ENCODE data around the gene PRND. TPM values are rescaled to one million over a fixed set of nuclear protein-coding genes. Genes with fewer than 3 reads are reported as not detected.
A peak's percentile ranks its signal among the peaks of the same experiment; 100 is the strongest.

Gene PRND
- total and polyA plus RNA-seq, 3 experiments from 2014 or later, result 0.05 TPM; not detected in 2

- peaks cover 9% of the 10 kb centered on the region for H3K9me3 ChIP-seq (ENCODE audit: low read length)
- no peak overlapping the region for H3K27ac ChIP-seq (ENCODE audit: low read depth, low read length)
- Mint-ChIP-seq H3K4me1 (no peaks in the 10 kb centered on the region), H3K36me3 (peaks cover 6 to 33% (median 8%) of the 10 kb centered on the region in 3 donors), H3K27ac (no peak overlapping the region), H3K27me3 (peaks cover 0 to 4% of the 10 kb centered on the region in 2 donors), H3K4me3 (no peak overlapping the region), H3K9me3 (peaks cover 22 to 26% (median 24%) of the 10 kb centered on the region in 5 donors)
- H3K36me3 ChIP-seq (ENCODE audit: insufficient read depth, low read length), result no peaks in the 10 kb centered on the region
- H3K4me1 ChIP-seq (ENCODE audit: insufficient read depth, low read length), result no peaks in the 10 kb centered on the region
- H3K4me3 ChIP-seq (ENCODE audit: low read length), result no peak overlapping the region
- ChIA-PET POLR2A (no interaction called here), CTCF (no interaction called here)
- no peaks in the 10 kb centered on the region for H3K27me3 ChIP-seq (ENCODE audit: insufficient read depth, low read length, poor library complexity, severe bottlenecking)
- DNase-seq, result no peak
These were observed 52.5 kb downstream of the PRND start for GRCh38 chr20:4774207-4774606.

DNA sequence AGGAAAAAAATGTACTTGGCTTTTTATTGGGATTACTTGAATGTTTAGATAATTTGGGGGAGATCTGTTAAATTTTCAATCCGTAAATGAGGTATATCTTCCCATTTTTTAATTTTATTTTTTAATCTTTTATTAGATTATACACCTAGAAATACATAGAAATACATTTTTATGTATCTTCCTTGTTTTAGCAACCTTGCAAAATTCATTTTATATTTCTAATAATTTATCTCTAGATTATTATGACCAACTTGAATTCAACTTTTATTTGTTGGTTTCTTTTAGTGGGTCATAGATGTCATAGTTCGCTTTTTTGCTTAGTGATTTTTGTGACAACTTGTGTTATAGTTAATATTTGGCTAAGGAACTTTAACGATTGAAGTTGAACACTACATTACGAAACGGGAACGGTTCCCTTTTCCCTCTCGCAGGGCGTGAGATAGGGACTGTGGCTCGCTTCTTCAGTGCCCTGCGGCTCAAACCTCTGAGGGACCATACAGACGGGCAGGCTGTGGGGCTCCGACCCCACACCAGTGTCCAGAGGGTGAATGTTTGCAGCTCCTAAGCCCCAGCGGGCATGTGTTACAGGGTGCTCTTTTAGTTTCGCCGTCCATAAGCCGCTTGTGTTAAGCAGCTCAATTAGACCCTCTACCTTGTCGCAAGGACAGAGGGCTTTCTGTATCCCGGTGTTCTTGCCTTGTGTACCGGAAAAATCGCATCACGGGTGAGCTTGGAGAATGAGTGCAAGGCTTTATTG is 53.8 kb downstream of the PRND start:
- Histone ChIP-seq H3K27me3 (ENCODE audit: insufficient read depth, low read length, poor library complexity, severe bottlenecking) (no peaks in the 10 kb centered on the region), H3K4me1 (ENCODE audit: insufficient read depth, low read length) (no peaks in the 10 kb centered on the region), H3K4me3 (ENCODE audit: low read length) (no peak overlapping the region), H3K27ac (ENCODE audit: low read depth, low read length) (no peak overlapping the region), H3K9me3 (ENCODE audit: low read length) (peaks cover 9% of the 10 kb centered on the region), H3K36me3 (ENCODE audit: insufficient read depth, low read length) (no peaks in the 10 kb centered on the region)
- ChIA-PET POLR2A (no interaction called here), CTCF (no interaction called here)
- no peak for DNase-seq
- Mint-ChIP-seq H3K4me3 (no peak overlapping the region), H3K4me1 (peaks cover 0 to 3% (median 2%) of the 10 kb centered on the region in 3 donors), H3K27ac (peak overlapping the region in 1 of 8 donors; percentile 38), H3K9me3 (peaks cover 20 to 23% (median 22%) of the 10 kb centered on the region in 5 donors), H3K36me3 (peaks cover 6 to 24% (median 6%) of the 10 kb centered on the region in 3 donors), H3K27me3 (peaks cover 0 to 4% of the 10 kb centered on the region in 2 donors)

- Mint-ChIP-seq H3K9me3 (peaks cover 14 to 16% (median 16%) of the 10 kb centered on the region in 5 donors), H3K27ac (peak overlapping the region in 2 of 8 donors; percentile 31 to 75), H3K27me3 (peaks cover 0 to 4% of the 10 kb centered on the region in 2 donors), H3K36me3 (peaks cover 5 to 17% (median 7%) of the 10 kb centered on the region in 3 donors), H3K4me1 (peaks cover 3 to 7% (median 4%) of the 10 kb centered on the region in 3 donors), H3K4me3 (peak overlapping the region in 1 of 7 donors; percentile 48)
- Histone ChIP-seq H3K27ac (ENCODE audit: low read depth, low read length) (no peak overlapping the region), H3K4me1 (ENCODE audit: insufficient read depth, low read length) (no peaks in the 10 kb centered on the region), H3K36me3 (ENCODE audit: insufficient read depth, low read length) (no peaks in the 10 kb centered on the region), H3K27me3 (ENCODE audit: insufficient read depth, low read length, poor library complexity, severe bottlenecking) (no peaks in the 10 kb centered on the region), H3K4me3 (ENCODE audit: low read length) (no peak overlapping the region), H3K9me3 (ENCODE audit: low read length) (peaks cover 9% of the 10 kb centered on the region)
- DNase-seq, result no peak
- ChIA-PET POLR2A (no interaction called here), CTCF (no interaction called here)
These were observed 54.4 kb downstream of the PRND start for GRCh38 chr20:4776079-4776630.

Other genes with a start within 250 kb of the PRND start
- 10 to 100 TPM; 45.2 to 45.4 TPM for gene PRNP, start 35.5 kb upstream of the PRND start, total RNA-seq
- 150 TPM for gene PRNP, start 35.5 kb upstream of the PRND start, polyA plus RNA-seq
- 10 to 100 TPM; 40.7 to 41.2 TPM for gene RASSF2, start 101.7 kb downstream of the PRND start, total RNA-seq
- gene RASSF2, start 101.7 kb downstream of the PRND start, polyA plus RNA-seq, result 45.0 TPM

All from CD8-positive, alpha-beta memory T cell (primary cell).